Measurements from ENCODE around the gene PIGV. TPM values are rescaled to one million over a fixed set of nuclear protein-coding genes. Genes with fewer than 3 reads are reported as not detected.

Gene PIGV
- polyA plus RNA-seq, 1 donor from 2014 or later = 4.7 TPM

- Histone ChIP-seq H3K9ac (ENCODE audit: low read length) (no peak overlapping the region), H3K27me3 (ENCODE audit: insufficient read depth, low read depth, low read length) (no peaks in the 10 kb centered on the region), H3K4me2 (ENCODE audit: low read length) (no peak overlapping the region), H4K20me1 (ENCODE audit: insufficient read depth) (no peaks in the 10 kb centered on the region), H3K36me3 (ENCODE audit: insufficient read depth, low read length) (no peaks in the 10 kb centered on the region), H3K9me2 (ENCODE audit: insufficient read depth, low read length) (no peaks in the 10 kb centered on the region), H3K4me3 (ENCODE audit: low read length) (no peak overlapping the region), H2AFZ (ENCODE audit: low read depth, low read length) (no peak overlapping the region), H3K79me2 (replicated peaks; ENCODE audit: insufficient read depth, low read length) (no peaks in the 10 kb centered on the region), H3F3A (ENCODE audit: insufficient read depth, low read length, poor library complexity, severe bottlenecking) (no peaks in the 10 kb centered on the region), H3K9me3 (ENCODE audit: low read length) (no peaks in the 10 kb centered on the region), H3K27ac (ENCODE audit: low read length) (no peak overlapping the region)
- TF ChIP-seq RAD21 (conservative IDR thresholded peaks at IDR 0.05) (no peak), EP300 (conservative IDR thresholded peaks at IDR 0.05; ENCODE audit: poor library complexity, severe bottlenecking) (no peak), EZH2 (IDR thresholded peaks at IDR 0.05; ENCODE audit: borderline replicate concordance, insufficient read depth, low read length, poor library complexity, severe bottlenecking) (no peak), SMC3 (conservative IDR thresholded peaks at IDR 0.05; ENCODE audit: poor library complexity) (no peak), POLR2AphosphoS5 (IDR thresholded peaks at IDR 0.05) (no peak), MXI1 (conservative IDR thresholded peaks at IDR 0.05; ENCODE audit: poor library complexity, severe bottlenecking) (no peak), CTCF (IDR thresholded peaks at IDR 0.05; ENCODE audit: poor library complexity, severe bottlenecking) (no peak)
Observed at GRCh38 chr1:26790551-26790953, 2.8 kb downstream of the PIGV start.

GRCh38 chr1:26791148-26791547 lies 3.4 kb downstream of the PIGV start:
- no peaks in the 10 kb centered on the region for H3F3A ChIP-seq (ENCODE audit: insufficient read depth, low read length, poor library complexity, severe bottlenecking)
- H3K9me3 ChIP-seq (ENCODE audit: low read length) = no peaks in the 10 kb centered on the region
- no peaks in the 10 kb centered on the region for H4K20me1 ChIP-seq (ENCODE audit: insufficient read depth)
- H3K4me3 ChIP-seq (ENCODE audit: low read length) = no peak overlapping the region
- H3K9me2 ChIP-seq (ENCODE audit: insufficient read depth, low read length) = no peaks in the 10 kb centered on the region
- H3K9ac ChIP-seq (ENCODE audit: low read length) = no peak overlapping the region
- no peak overlapping the region for H3K4me2 ChIP-seq (ENCODE audit: low read length)
- no peaks in the 10 kb centered on the region for H3K79me2 ChIP-seq (replicated peaks; ENCODE audit: insufficient read depth, low read length)
- no peaks in the 10 kb centered on the region for H3K27me3 ChIP-seq (ENCODE audit: insufficient read depth, low read depth, low read length)
- no peaks in the 10 kb centered on the region for H3K36me3 ChIP-seq (ENCODE audit: insufficient read depth, low read length)
- H2AFZ ChIP-seq (ENCODE audit: low read depth, low read length) = no peak overlapping the region
- H3K27ac ChIP-seq (ENCODE audit: low read length) = no peak overlapping the region
- TF ChIP-seq SMC3 (conservative IDR thresholded peaks at IDR 0.05; ENCODE audit: poor library complexity) (no peak), RAD21 (conservative IDR thresholded peaks at IDR 0.05) (no peak), CTCF (IDR thresholded peaks at IDR 0.05; ENCODE audit: poor library complexity, severe bottlenecking) (no peak), TAF1 (IDR thresholded peaks at IDR 0.05; ENCODE audit: low read depth) (no peak), EP300 (conservative IDR thresholded peaks at IDR 0.05; ENCODE audit: poor library complexity, severe bottlenecking) (no peak), MXI1 (conservative IDR thresholded peaks at IDR 0.05; ENCODE audit: poor library complexity, severe bottlenecking) (no peak), EZH2 (IDR thresholded peaks at IDR 0.05; ENCODE audit: borderline replicate concordance, insufficient read depth, low read length, poor library complexity, severe bottlenecking) (no peak), POLR2AphosphoS5 (IDR thresholded peaks at IDR 0.05) (no peak)
- TF ChIP-seq, protein P1, sequence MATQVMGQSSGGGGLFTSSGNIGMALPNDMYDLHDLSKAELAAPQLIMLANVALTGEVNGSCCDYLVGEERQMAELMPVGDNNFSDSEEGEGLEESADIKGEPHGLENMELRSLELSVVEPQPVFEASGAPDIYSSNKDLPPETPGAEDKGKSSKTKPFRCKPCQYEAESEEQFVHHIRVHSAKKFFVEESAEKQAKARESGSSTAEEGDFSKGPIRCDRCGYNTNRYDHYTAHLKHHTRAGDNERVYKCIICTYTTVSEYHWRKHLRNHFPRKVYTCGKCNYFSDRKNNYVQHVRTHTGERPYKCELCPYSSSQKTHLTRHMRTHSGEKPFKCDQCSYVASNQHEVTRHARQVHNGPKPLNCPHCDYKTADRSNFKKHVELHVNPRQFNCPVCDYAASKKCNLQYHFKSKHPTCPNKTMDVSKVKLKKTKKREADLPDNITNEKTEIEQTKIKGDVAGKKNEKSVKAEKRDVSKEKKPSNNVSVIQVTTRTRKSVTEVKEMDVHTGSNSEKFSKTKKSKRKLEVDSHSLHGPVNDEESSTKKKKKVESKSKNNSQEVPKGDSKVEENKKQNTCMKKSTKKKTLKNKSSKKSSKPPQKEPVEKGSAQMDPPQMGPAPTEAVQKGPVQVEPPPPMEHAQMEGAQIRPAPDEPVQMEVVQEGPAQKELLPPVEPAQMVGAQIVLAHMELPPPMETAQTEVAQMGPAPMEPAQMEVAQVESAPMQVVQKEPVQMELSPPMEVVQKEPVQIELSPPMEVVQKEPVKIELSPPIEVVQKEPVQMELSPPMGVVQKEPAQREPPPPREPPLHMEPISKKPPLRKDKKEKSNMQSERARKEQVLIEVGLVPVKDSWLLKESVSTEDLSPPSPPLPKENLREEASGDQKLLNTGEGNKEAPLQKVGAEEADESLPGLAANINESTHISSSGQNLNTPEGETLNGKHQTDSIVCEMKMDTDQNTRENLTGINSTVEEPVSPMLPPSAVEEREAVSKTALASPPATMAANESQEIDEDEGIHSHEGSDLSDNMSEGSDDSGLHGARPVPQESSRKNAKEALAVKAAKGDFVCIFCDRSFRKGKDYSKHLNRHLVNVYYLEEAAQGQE (IDR thresholded peaks at IDR 0.05; ENCODE audit: borderline replicate concordance) = no peak
